CD4-positive, alpha-beta T cell treated with Interleukin-17A for 1 hour (primary cell): ENCODE measurements around the gene DENND6A.
"Not testable (repeated sequence)": the region's sequence is repeated elsewhere in the genome, so short reads cannot be mapped to it uniquely, and the experiment has no call there.

Experiments used
- DNase-seq: peaks from one replicate; pipeline ENCODE4 v3.0.0-alpha.2; 2020

The DENND6A gene

GRCh38 chr3:57627976-57628375 lies 64.9 kb downstream of the DENND6A start:
- DNase-seq: no peak

- no peak for DNase-seq
Observed at GRCh38 chr3:57624801-57625200, 68.1 kb downstream of the DENND6A start.

DNA sequence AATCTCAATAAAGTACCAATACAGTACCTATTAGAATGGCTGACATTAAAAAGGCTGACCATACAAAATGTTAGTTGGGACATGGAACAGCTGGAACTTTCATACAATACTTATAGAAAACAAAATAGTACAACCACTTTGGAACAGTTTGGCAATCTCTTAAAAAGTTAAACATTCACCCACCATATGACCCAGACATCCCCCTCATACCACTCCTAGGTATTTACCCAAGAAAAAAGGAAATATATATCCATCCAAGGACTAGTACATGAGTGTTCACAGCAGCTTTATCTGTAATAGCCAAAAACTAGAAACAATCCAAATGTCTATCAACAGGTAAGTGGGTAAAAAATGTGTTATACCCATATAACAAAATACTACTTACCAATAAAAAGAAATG lies 70.5 kb downstream of the DENND6A start:
- no peak for DNase-seq

GRCh38 chr3:57617739-57618138 lies 75.1 kb downstream of the DENND6A start:
- no peak for DNase-seq

- no peak for DNase-seq
Observed at GRCh38 chr3:57616233-57616632, 76.6 kb downstream of the DENND6A start.

- not testable (repeated sequence) for DNase-seq
Observed at GRCh38 chr3:57611870-57612269, 81.0 kb downstream of the DENND6A start.

DNA sequence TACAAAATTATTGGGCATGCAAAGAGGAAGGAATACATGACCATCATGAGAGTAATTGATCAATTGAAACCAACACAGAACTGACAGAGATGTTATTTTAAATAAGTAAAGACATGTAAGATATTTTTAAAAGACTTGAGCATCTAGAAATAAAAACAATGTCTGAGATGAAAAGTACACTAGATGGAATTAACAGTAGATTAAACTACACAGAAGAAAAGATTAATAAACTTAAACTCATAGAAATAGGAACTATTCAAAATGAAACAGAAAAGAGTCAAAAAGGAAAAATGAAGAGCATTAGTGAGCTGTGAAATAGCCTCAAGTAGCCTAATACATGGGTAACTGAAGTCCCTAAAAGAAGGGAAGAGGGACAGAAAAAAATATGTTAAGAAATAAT lies 87.2 kb downstream of the DENND6A start:
- DNase-seq: no peak

GRCh38 chr3:57604971-57605370 lies 87.9 kb downstream of the DENND6A start:
- DNase-seq: no peak

GRCh38 chr3:57600195-57600594 lies 92.7 kb downstream of the DENND6A start:
- no peak for DNase-seq

DNA sequence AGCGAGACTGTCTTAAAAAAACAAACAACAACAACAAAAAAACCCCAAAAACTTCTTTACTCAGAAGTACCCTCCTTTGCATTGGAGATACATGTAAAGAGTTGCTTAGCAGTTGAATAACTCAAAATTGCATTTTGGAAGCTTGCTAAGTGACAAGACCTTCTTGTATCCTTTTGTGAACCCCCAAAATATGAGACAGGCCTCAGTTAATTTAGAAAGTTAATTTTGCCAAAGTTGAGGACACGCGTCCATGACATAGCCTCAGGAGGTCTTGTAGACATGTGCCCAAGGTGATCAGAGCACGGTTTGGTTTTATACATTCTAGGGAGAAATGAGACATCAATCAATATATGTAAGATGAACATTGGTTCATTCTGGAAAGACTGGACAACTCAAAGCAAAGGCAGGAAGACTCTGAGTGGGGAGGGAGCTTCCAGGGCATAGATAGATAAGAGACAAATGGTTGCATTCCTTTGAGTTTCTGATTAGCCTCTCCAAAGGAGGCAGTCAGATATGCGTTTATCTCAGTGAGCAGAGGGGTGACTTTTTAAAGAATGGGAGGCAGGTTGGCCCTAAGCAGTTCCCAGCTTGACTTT lies 94.0 kb downstream of the DENND6A start:
- no peak for DNase-seq

GRCh38 chr3:57597127-57597923 lies 95.6 kb downstream of the DENND6A start, which contains the start of gene ARF4:
TSS of gene ARF4 (minus strand) at chr3:57597344. CDS start at chr3:57597140, 204 bp downstream.
- peak; percentile 100 for DNase-seq

GRCh38 chr3:57596495-57597126 lies 96.3 kb downstream of the DENND6A start:
- DNase-seq: peak; percentile 75

DNA sequence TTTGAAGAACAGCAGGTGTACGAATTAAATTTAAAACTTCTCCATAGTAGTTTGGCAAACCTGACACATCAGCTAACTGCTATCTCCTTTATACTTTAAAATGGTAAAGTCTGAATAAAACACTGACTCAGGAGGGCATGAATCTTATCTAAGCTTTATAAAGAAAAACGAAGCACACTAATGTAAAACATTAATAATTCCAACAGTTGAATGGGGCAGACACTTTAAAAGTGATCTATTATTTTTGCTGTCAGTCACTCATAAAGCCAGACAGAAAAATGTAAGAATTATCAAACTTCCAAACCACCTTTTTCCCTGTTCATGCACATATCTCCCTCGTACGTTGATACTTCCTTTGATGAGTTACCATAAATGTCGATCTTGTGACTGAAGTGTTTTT lies 98.3 kb downstream of the DENND6A start:
- no peak for DNase-seq

DNA sequence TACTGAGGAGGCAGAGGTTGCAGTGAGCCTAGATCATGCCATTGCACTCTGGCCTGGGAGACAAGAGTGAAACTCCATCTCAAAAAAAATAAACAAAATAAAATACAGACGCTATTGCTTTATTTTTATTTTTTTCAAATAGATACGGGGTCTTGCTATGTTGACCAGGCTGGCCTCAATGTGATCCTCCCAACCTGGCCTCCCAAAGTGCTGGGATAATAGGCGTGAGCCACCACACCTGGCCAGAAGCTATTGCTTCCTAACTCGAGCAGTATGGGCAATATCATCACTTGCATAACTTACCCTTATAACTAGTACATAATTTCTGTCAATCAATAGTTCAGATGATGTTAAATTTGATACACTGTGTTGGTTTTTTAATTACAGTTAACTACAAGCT lies 98.7 kb downstream of the DENND6A start:
- DNase-seq: no peak

DNA sequence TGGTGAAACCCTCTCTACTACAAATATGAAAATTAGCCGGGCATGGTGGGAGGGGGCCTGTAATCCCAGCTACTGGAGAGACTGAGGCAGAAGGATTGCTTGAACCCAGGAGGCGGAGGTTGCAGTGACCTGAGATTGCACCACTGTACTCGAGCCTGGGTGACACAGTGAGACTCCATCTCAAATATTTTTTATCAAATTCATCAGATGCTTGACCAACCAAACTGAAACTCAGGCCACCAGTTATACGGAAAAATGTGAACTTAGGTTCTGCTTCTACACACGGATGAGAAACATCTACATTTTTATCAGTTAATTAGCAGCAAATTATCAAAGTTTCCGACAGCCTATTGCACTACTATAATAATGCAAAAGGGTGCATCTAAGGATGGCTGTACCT lies 100.6 kb downstream of the DENND6A start:
- DNase-seq: no peak

- no peak for DNase-seq
Observed at GRCh38 chr3:57587905-57588304, 105.0 kb downstream of the DENND6A start.

GRCh38 chr3:57586778-57587177 lies 106.1 kb downstream of the DENND6A start:
- peak; percentile 0 for DNase-seq

DNA sequence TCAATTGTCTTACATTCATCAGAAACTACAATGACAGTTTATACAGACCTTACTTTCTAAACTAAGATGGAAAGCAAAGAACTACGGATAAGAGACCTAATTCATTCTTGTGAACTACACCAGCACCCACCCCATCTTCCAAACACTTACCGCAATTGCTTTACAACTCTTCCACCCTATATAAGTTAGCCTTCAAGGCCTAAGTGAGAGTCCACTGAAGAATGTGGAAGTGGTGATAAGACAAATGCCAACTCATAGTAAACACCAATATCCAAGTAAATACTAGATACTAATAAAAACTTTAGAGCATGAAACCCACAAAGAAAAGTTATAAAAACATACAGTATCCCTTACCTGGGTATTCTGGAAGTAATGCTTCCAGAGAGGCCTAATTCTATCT lies 109.3 kb downstream of the DENND6A start:
- DNase-seq: no peak

- no peak for DNase-seq
Observed at GRCh38 chr3:57582474-57583168, 110.3 kb downstream of the DENND6A start.

DNA sequence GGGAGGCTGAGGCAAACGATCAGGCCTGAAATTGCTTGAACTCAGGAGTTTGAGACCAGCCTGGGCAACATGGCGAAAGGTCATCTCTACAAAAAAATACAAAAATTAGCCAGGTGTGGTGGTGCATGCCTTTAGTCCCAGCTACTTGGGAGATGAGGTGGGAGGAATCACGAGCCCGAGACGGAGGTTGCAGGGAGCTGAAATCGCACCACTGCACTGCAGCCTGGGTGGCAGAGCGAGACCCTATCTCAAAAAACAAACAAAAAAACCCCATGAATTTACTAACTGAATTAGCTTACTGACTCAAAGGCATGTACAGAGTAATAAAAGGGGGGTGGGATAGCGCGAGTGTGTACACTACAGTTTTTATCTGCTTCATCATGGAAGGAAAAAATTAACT lies 115.1 kb downstream of the DENND6A start:
- DNase-seq: no peak

- no peak for DNase-seq
Observed at GRCh38 chr3:57575966-57576626, 116.8 kb downstream of the DENND6A start.
